HG03558 (cell line): ENCODE data around the gene SPAG4.

Experiments used
- ATAC-seq: cut with Tn5 transposase; IDR thresholded peaks from one replicate; pipeline ENCODE4 v1.9.1; 2021; ENCODE audit warnings: moderate number of reproducible peaks; ENCODE audit not compliant: unreplicated experiment; ENCODE audit errors: extremely low read depth

Gene SPAG4

GRCh38 chr20:35619196-35620095 lies 3.8 kb downstream of the SPAG4 start:
- no peak for ATAC-seq

- ATAC-seq = no peak
These were observed 5.4 kb downstream of the SPAG4 start for GRCh38 chr20:35620818-35621559.

- no peak for ATAC-seq
These were observed 5.9 kb downstream of the SPAG4 start for GRCh38 chr20:35621560-35621946.

- no peak for ATAC-seq
These were observed 10.2 kb downstream of the SPAG4 start for GRCh38 chr20:35625584-35626385.

GRCh38 chr20:35626386-35627001 lies 10.9 kb downstream of the SPAG4 start:
- ATAC-seq = no peak

GRCh38 chr20:35627121-35627520 lies 11.5 kb downstream of the SPAG4 start:
- ATAC-seq = no peak

GRCh38 chr20:35629427-35630145 lies 14.0 kb downstream of the SPAG4 start:
- no peak for ATAC-seq

GRCh38 chr20:35630636-35631035 lies 15.0 kb downstream of the SPAG4 start:
- ATAC-seq = no peak

- no peak for ATAC-seq
These were observed 17.0 kb downstream of the SPAG4 start for GRCh38 chr20:35632539-35633115.

GRCh38 chr20:35635652-35636051 lies 20.0 kb downstream of the SPAG4 start:
- no peak for ATAC-seq

GRCh38 chr20:35636095-35636494 lies 20.5 kb downstream of the SPAG4 start:
- ATAC-seq = no peak

- ATAC-seq = no peak
These were observed 21.6 kb downstream of the SPAG4 start for GRCh38 chr20:35637276-35637675.

- no peak for ATAC-seq
These were observed 23.1 kb downstream of the SPAG4 start for GRCh38 chr20:35638751-35639150.

GRCh38 chr20:35640724-35641123 lies 25.1 kb downstream of the SPAG4 start:
- ATAC-seq = no peak

GRCh38 chr20:35641743-35642142 lies 26.1 kb downstream of the SPAG4 start:
- ATAC-seq = no peak

- no peak for ATAC-seq
These were observed 27.4 kb downstream of the SPAG4 start for GRCh38 chr20:35643045-35643444.

- ATAC-seq = no peak
These were observed 29.2 kb downstream of the SPAG4 start for GRCh38 chr20:35644806-35645205.

GRCh38 chr20:35648836-35649235 lies 33.2 kb downstream of the SPAG4 start:
- no peak for ATAC-seq

- no peak for ATAC-seq
These were observed 35.0 kb downstream of the SPAG4 start for GRCh38 chr20:35650632-35651031.
